Nucleus accumbens (tissue), 56 donors: ENCODE data around the gene OR2A7.
"Not testable (repeated sequence)": the region's sequence is repeated elsewhere in the genome, so short reads cannot be mapped to it uniquely, and the experiment has no call there.

Source experiments
- DNase-seq, 56 donors: peaks; one replicate each; lab custom pipeline; 2025; lab: John Stamatoyannopoulos, UW

The OR2A7 gene, protein sequence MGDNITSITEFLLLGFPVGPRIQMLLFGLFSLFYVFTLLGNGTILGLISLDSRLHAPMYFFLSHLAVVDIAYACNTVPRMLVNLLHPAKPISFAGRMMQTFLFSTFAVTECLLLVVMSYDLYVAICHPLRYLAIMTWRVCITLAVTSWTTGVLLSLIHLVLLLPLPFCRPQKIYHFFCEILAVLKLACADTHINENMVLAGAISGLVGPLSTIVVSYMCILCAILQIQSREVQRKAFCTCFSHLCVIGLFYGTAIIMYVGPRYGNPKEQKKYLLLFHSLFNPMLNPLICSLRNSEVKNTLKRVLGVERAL

DNA sequence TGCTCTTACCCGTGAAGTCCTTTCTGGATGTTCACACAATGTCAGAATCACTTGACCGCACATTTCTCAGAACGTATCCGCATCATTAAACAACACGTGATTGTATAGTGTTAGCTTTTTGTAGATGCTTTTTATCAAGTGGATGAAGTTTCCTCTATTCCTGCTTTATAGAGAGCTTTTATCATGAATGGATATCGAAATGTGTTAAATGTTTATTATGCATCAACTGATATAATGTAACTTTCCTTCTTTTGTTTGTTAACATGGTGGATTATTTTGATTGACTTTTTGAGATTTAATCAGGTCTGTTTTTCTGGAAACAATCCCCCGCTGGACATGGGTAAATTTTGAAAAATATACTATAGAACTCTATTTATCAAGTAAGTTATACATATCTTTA is at the start of gene OR2A7:
Gene OR2A7, minus strand, starts transcription at position 101 of the 400 bp plus-strand sequence. CDS start 5,164 bp downstream, outside the sequence.
- not testable (repeated sequence) for DNase-seq

GRCh38 chr7:144311872-144312469 is 47.4 kb upstream of the OR2A7 start, which contains the start of gene OR2A1:
TSS of gene OR2A1 (plus strand) at chr7:144312419. CDS start at chr7:144318125, 5,706 bp downstream.
- not testable (repeated sequence) for DNase-seq

DNA sequence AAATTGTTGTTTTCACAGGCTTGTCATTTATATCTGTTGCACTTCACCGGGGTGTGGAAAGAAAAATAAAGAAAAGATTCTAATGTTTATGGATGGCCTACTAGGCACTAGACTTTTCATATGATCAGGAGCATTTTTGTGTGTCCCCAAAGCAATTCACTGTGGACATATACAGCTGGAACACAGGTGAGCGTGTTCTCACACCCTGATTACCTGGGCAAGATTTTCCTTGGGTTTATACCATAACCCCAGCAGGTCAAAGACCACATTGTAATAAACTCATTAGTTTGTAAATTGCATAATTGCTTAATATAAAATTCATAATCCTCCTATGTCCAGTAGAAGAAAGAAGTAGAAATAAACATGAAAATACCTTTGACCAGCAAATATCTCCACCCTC is 46.6 kb upstream of the OR2A7 start:
- DNase-seq: not testable (repeated sequence)

DNA sequence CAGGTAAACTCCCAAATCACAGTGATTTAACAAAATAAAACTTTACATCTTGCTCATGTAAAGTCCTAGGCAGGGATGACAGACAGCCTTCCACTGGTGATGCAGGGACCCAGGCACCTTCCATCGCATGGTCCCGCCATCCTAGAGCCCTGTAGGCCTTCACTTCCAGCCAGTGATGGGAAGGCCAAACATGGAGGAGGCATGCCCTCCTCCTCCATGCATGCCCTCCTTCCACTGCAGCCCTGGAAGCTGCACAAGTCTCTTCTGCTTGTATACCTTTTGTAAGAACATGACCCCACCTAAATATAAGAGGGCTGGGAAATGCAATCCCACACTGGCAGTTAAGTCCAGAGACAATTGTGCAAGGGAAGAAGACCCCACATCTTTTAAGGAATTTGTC is 45.1 kb upstream of the OR2A7 start:
- not testable (repeated sequence) for DNase-seq

DNA sequence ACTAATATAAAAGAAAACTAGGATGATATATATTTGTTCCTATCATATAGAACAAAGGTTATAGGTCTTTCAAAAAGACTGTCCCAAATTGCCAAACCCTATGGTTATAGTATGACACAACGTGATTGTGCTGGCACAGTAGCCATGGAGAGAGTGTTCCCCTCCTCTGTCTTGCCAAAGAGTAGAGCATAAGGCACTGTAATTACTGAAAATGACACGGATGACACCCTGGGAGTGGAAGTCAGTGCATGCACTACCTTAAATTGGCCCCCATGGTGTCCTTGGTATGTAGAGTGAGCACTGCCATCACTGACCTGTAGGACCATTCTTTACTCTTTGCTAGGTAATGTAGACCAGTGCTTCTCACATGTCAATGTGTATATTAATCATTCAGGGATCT is 40.6 kb upstream of the OR2A7 start:
- DNase-seq: not testable (repeated sequence)

DNA sequence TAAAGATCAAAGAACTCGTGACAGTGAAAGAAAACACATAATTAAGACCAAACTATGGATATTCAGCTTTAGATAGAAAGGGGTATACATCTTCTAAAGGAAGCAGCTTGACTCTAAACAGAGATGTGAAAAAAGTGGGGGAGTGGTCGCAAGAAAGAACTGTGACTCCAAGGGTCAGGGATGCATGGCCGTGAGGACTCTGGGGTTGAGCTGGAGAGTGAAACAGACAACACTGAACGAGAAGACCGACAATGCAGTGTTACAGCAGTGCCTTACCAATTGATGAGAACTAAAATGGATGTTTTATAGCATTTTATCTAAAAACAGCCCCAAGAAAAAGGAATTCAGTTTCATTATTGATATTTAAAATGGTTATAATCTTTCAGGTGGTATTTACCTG is 39.0 kb upstream of the OR2A7 start:
- not testable (repeated sequence) for DNase-seq

DNA sequence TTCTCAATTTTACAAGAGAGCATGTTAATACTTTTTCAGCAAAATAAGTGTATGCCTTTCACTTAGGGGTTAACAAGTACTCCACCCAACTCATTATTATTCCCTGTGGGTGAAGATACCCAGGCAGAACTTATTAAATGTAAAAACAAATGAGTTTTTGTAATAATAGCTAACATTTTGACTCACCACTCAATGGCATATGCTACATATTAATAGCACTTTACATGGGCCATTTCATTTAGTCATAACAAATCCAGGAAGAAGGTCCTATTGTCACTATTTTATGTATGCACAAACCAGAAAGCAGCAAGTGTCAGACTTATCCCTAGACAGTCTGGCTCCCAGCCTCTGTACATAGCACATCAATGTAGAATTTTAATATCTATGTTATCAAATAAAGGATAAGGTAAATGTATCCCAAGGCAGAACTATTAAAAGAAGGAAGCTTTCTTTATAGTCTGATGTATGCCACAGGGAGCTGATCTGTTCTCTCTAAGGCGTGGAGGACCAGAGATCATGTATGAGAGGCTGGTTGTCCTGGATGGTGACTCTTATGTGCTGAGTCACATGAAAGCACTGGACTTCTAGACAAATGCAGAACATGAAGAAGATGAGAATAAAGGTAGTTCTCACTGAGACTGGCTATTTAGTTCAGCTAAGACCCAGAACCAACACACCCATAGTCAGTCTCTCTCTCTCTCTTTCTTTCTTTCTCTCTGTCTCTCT is 38.1 kb upstream of the OR2A7 start:
- DNase-seq: not testable (repeated sequence)

- not testable (repeated sequence) for DNase-seq
Measured at GRCh38 chr7:144293794-144294499, 29.4 kb upstream of the OR2A7 start.

DNA sequence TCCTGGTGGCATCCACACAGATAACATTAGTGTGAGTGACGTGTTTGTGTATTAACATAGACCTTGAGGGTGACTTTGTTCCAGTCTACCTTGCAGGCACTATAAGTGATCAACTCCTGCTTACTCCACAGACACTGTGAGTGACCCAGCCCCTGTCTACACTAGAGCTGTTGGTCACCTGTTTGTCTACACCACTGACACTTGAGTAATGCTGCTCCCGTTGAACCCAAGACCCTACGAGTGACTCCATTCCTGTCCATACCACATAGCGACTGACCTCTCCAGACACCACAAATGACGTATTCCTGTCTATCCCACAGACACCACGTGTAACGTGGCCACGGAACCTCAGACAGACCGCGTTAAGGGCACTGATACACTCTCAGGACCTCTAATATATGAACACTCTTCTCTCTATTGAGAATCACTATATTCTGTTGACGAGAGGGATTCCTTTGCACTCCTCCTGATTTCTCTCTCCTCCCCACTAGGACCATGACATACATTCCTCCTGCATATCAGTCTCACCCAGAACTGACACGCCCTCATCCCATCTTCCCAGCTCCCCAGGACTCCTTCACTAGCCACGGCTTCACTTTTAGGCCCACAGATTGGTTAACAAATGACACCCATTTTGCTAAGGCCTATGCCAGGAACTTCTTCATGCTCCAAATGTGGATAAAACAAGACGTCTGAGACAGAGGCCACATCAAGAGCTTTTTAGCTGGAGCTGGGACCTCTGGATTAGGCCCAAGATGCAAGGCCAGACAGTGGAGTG is 28.0 kb upstream of the OR2A7 start:
- DNase-seq: not testable (repeated sequence)

DNA sequence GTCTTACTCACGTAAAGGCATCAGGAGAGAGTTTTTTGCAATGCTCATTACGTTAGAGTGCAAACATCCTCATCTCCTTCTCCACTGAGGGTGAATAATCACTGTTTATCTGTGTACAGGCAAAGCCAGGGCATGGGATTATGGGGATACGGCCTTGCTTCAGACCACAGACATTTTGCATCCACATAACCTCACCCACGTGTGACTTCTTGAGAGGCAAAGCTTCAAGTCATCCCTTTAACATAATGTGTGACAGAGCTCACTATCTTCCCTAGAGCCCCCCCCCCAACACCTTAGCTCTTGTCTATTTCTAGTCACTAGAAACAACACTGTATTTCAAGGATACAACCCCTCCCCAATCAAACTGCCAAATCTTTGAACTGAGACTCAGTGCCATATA is 27.0 kb upstream of the OR2A7 start:
- not testable (repeated sequence) for DNase-seq

DNA sequence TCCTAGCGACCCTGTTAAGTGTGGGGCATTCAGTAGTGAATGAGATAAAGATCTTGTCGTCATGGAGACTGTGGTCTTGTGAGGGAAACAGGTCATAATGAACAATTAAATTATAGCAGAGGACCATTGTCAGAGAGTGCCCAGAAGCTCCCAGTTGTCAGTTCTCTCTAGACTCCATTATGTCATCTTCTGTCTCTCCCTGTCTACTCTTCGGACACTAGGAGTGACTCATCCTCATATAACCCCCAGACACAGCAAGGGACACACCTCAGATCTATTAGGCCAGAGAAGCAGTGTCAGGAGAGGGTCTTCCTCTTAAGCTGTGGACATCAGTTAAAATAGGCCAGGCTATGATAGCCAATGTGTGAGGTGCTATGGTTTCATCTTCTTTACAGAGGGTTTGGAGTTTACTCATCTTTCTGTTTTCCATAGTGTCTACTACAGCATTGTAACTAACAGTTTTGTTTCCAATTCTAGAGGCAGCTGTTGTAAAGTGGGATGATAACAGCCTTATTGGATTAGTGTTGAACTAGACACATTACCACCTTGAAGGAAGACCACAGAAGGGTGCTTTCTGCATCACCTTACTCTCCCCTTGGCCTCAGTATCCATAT is 22.7 kb upstream of the OR2A7 start:
- not testable (repeated sequence) for DNase-seq

GRCh38 chr7:144283716-144284115 is 19.1 kb upstream of the OR2A7 start:
- DNase-seq: not testable (repeated sequence)

GRCh38 chr7:144282490-144282889 is 17.9 kb upstream of the OR2A7 start:
- not testable (repeated sequence) for DNase-seq

GRCh38 chr7:144281981-144282380 is 17.4 kb upstream of the OR2A7 start:
- DNase-seq: not testable (repeated sequence)

DNA sequence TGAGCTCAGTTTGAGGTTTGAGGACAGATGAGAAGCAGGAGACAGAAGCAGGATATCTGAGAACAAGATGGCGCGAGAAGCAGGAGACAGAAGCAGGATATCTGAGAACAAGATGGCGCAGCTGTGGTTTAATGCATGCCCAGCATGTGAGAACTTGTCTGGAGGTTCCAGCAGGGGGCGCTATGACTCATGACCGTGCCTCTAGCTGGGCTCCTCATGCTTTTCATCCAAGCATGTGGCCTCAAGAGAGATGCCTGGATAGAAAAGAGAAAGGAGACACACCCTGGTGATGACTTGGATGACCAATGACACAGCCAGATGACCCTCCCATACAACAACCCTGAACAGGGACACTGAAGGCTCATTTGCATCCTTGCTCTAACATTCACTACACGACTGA is 15.4 kb upstream of the OR2A7 start:
- not testable (repeated sequence) for DNase-seq

DNA sequence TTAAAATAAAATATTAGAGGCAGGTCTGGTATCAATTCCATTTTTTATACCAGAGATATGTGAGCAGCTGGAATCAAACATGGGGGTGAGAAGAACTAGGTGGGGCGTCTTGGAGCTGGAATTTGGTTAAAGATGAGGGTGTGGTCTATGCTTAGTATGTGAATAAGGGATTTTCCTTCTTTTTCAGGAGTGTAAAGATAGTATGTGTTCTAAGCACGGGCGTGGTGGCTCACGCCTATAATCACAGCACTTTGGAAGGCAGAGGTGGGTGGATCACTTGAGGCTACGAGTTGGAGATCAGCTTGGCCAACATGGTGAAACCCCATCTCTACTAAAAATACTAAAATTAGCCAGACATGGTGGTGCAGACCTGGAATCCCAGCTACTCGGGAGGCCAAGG is 10.7 kb upstream of the OR2A7 start:
- not testable (repeated sequence) for DNase-seq

- DNase-seq: not testable (repeated sequence)
Measured at GRCh38 chr7:144269188-144269587, 4.6 kb upstream of the OR2A7 start, which contains the start of gene CTAGE8. TSS of gene CTAGE8 (minus strand) at chr7:144269288. CDS start at chr7:144269250, 38 bp downstream.

- not testable (repeated sequence) for DNase-seq
Measured at GRCh38 chr7:144262128-144262527, 2.5 kb downstream of the OR2A7 start.

DNA sequence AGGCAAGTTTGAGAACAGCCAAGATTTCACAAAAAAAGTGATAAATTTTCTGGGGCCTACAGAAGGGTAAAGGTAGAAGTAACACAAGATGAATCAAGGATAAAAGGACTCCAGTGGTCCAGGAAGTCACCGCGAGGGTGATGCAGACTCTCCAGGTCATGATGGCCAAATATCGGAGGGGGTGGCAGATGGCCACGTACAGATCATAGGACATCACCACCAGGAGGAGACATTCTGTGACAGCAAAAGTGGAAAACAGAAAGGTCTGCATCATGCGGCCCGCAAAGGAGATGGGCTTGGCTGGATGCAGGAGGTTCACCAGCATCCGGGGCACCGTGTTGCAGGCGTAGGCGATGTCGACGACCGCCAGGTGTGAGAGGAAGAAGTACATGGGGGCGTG is 5.5 kb downstream of the OR2A7 start:
- not testable (repeated sequence) for DNase-seq
